Choroid plexus epithelial cell (primary cell): ENCODE measurements around the gene CAPN9.

Source experiments
- DNase-seq: peaks from one replicate; pipeline ENCODE4 v3.0.0-alpha.2; 2010; ENCODE audit warnings: low read depth
- H3K4me3 ChIP-seq: 2 replicates; pipeline ENCODE4 v1.5.1; 2011; ENCODE audit warnings: low read depth, mild to moderate bottlenecking, control low read depth, low read length, moderate library complexity
- CTCF ChIP-seq: conservative IDR thresholded peaks from 2 replicates; pipeline ENCODE4 v1.5.1; 2011; ENCODE audit warnings: low read depth, mild to moderate bottlenecking, control low read depth, inconsistent platforms, low read length, moderate library complexity

Gene CAPN9

GRCh38 chr1:230706887-230707731 is 40.1 kb upstream of the CAPN9 start:
- no peak overlapping the region for H3K4me3 ChIP-seq
- no peak for DNase-seq
- TF ChIP-seq CTCF, result no peak

GRCh38 chr1:230707732-230708630 is 39.2 kb upstream of the CAPN9 start:
- no peak for DNase-seq
- H3K4me3 ChIP-seq, result no peak overlapping the region
- TF ChIP-seq CTCF, result no peak

GRCh38 chr1:230708631-230709580 is 38.3 kb upstream of the CAPN9 start:
- H3K4me3 ChIP-seq, result no peak overlapping the region
- DNase-seq, result no peak
- TF ChIP-seq CTCF, result no peak

DNA sequence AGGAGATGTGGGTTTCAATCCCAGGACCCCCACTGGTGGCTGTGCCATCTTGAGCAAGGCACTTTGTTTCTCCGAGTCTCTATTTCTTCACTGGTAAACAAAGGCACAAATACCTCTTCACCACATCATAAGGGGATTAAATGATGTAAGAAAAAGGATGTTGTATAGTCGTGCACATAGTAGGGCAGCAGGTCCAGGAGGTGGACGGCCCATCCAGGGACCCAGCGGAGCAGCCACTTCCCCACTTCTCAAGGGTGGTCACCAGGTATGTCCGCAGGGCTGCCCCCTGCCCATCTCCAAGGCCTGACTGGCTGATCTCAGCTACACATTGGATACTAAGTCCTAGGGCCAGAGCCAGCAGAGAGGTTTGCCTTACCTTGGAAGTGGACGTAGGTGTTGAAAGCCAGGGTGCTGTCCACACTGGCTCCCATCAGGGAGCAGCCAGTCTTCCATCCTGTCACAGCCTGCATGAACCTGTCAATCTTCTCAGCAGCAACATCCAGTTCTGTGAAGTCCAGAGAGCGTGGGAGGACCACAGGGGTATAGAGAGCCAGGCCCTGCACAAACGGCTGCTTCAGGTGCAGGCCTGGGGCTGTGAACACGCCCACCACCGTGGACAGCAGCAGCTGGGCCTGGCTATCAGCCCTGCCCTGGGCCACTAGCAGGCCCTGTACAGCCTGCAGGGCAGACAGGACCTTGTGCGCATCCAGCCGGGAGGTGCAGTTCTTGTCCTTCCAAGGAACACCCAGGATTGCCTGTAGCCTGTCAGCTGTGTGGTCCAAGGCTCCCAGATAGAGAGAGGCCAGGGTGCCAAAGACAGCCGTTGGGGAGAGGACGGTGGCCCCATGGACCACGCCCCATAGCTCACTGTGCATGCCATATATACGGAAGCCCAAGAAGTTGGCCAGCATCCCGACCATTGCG is 37.3 kb upstream of the CAPN9 start:
- no peak overlapping the region for H3K4me3 ChIP-seq
- no peak for TF ChIP-seq CTCF
- DNase-seq, result no peak

- no peak overlapping the region for H3K4me3 ChIP-seq
- TF ChIP-seq CTCF, result no peak
- no peak for DNase-seq
These were observed 36.7 kb upstream of the CAPN9 start for GRCh38 chr1:230710543-230710904.
